ENCODE data around the gene COMT.

GRCh38 chr22:19900707-19901436, 40.7 kb upstream of the COMT start:
- no peak for TF ChIP-seq CTCF (IDR thresholded peaks at IDR 0.05 in 8 of 11, conservative IDR thresholded peaks at IDR 0.05 in 3 of 11)
- TF ChIP-seq POLR2AphosphoS5 (IDR thresholded peaks at IDR 0.05) = peak; percentile 75 to 78 (median 78)
- TF ChIP-seq POLR2A (IDR thresholded peaks at IDR 0.05) = no peak
